NCI-H1092 (cell line): Measurements from ENCODE around the gene FTO.
A peak's percentile ranks its signal among the peaks of the same experiment; 100 is the strongest.

Source experiments
- DNase-seq: peaks from one replicate; lab custom pipeline; 2025; lab: John Stamatoyannopoulos, UW

The FTO gene

GRCh38 chr16:53755026-53755910 is 51.3 kb downstream of the FTO start:
- DNase-seq, result peak; percentile 89

- DNase-seq, result no peak
Observed at GRCh38 chr16:53756275-53756996, 52.5 kb downstream of the FTO start.

- no peak for DNase-seq
Observed at GRCh38 chr16:53757971-53758609, 54.1 kb downstream of the FTO start.

- no peak for DNase-seq
Observed at GRCh38 chr16:53761962-53762703, 58.2 kb downstream of the FTO start.

GRCh38 chr16:53766304-53767016 is 62.5 kb downstream of the FTO start:
- no peak for DNase-seq

- no peak for DNase-seq
Observed at GRCh38 chr16:53768167-53768566, 64.2 kb downstream of the FTO start.

GRCh38 chr16:53768593-53768992 is 64.6 kb downstream of the FTO start:
- no peak for DNase-seq

GRCh38 chr16:53769185-53769584 is 65.2 kb downstream of the FTO start:
- DNase-seq, result no peak

- no peak for DNase-seq
Observed at GRCh38 chr16:53769787-53770186, 65.8 kb downstream of the FTO start.

GRCh38 chr16:53770641-53771040 is 66.7 kb downstream of the FTO start:
- DNase-seq, result no peak

GRCh38 chr16:53771655-53772497 is 67.9 kb downstream of the FTO start:
- no peak for DNase-seq

- peak; percentile 32 for DNase-seq
Observed at GRCh38 chr16:53773150-53773846, 69.3 kb downstream of the FTO start.

- no peak for DNase-seq
Observed at GRCh38 chr16:53773881-53774280, 69.9 kb downstream of the FTO start.

GRCh38 chr16:53775106-53775820 is 71.3 kb downstream of the FTO start:
- no peak for DNase-seq

GRCh38 chr16:53775821-53776431 is 72.0 kb downstream of the FTO start:
- no peak for DNase-seq

- DNase-seq, result no peak
Observed at GRCh38 chr16:53779186-53779585, 75.2 kb downstream of the FTO start.

GRCh38 chr16:53780051-53780450 is 76.1 kb downstream of the FTO start:
- DNase-seq, result no peak

GRCh38 chr16:53781023-53781605 is 77.2 kb downstream of the FTO start:
- no peak for DNase-seq
